Stimulated activated effector memory CD8-positive, alpha-beta T cell treated with anti-CD3 and anti-CD28 coated beads, Interleukin-12 subunit alpha, Interleukin-12 subunit beta, amount 100 ng/mL, for 72 hours (primary cell): ENCODE results near the gene COL23A1.

ENCODE experiments used
- ATAC-seq: fragments of 150-1000 bp; cut with Tn5 transposase; 2 replicates; pipeline ENCODE4 v1.10.0; 2021
- DNase-seq, 2 donors: peaks; one replicate each; pipeline ENCODE4 v3.0.0; 2021 to 2022; ENCODE audit warnings: low spot score in 2 of 2
- H3K27ac Mint-ChIP-seq: one replicate; pipeline ENCODE4 v1.8.0; 2022; ENCODE audit warnings: mild to moderate bottlenecking, mixed read lengths
- H3K36me3 Mint-ChIP-seq: one replicate; pipeline ENCODE4 v1.8.0; 2022; ENCODE audit warnings: mild to moderate bottlenecking, mixed read lengths
- H3K4me1 Mint-ChIP-seq: one replicate; pipeline ENCODE4 v1.8.0; 2022; ENCODE audit warnings: mixed read lengths
- H3K4me3 Mint-ChIP-seq: one replicate; pipeline ENCODE4 v1.8.0; 2022; ENCODE audit warnings: mild to moderate bottlenecking, mixed read lengths
- H3K9me3 Mint-ChIP-seq: one replicate; pipeline ENCODE4 v1.8.0; 2022; ENCODE audit warnings: mixed read lengths

Gene COL23A1

GRCh38 chr5:178445534-178445933 lies 144.7 kb downstream of the COL23A1 start:
- ATAC-seq: no peak
- no peaks in the 10 kb centered on the region for H3K4me1 Mint-ChIP-seq
- H3K36me3 Mint-ChIP-seq: no peaks in the 10 kb centered on the region
- no peak overlapping the region for H3K4me3 Mint-ChIP-seq
- H3K27ac Mint-ChIP-seq: no peak overlapping the region
- H3K9me3 Mint-ChIP-seq: no peaks in the 10 kb centered on the region
- no peak for DNase-seq

- Mint-ChIP-seq H3K36me3 (no peaks in the 10 kb centered on the region), H3K27ac (no peak overlapping the region), H3K9me3 (no peaks in the 10 kb centered on the region), H3K4me3 (no peak overlapping the region), H3K4me1 (no peaks in the 10 kb centered on the region)
- DNase-seq: no peak
- ATAC-seq: no peak
Measured at GRCh38 chr5:178442405-178443257, 147.6 kb downstream of the COL23A1 start.

- H3K36me3 Mint-ChIP-seq: no peaks in the 10 kb centered on the region
- H3K4me3 Mint-ChIP-seq: no peak overlapping the region
- no peaks in the 10 kb centered on the region for H3K4me1 Mint-ChIP-seq
- DNase-seq (no peak), ATAC-seq (no peak)
- H3K9me3 Mint-ChIP-seq: no peaks in the 10 kb centered on the region
- H3K27ac Mint-ChIP-seq: no peak overlapping the region
Measured at GRCh38 chr5:178441486-178442270, 148.5 kb downstream of the COL23A1 start.

- ATAC-seq (no peak), DNase-seq (no peak)
- Mint-ChIP-seq H3K4me1 (no peaks in the 10 kb centered on the region), H3K36me3 (no peaks in the 10 kb centered on the region), H3K9me3 (no peaks in the 10 kb centered on the region), H3K4me3 (no peak overlapping the region), H3K27ac (no peak overlapping the region)
Measured at GRCh38 chr5:178440181-178440580, 150.0 kb downstream of the COL23A1 start.

GRCh38 chr5:178439493-178440180 lies 150.6 kb downstream of the COL23A1 start:
- Mint-ChIP-seq H3K36me3 (no peaks in the 10 kb centered on the region), H3K9me3 (no peaks in the 10 kb centered on the region), H3K4me1 (no peaks in the 10 kb centered on the region), H3K27ac (no peak overlapping the region), H3K4me3 (no peak overlapping the region)
- DNase-seq (no peak), ATAC-seq (no peak)

- Mint-ChIP-seq H3K4me1 (no peaks in the 10 kb centered on the region), H3K36me3 (no peaks in the 10 kb centered on the region), H3K27ac (no peak overlapping the region), H3K4me3 (no peak overlapping the region), H3K9me3 (no peaks in the 10 kb centered on the region)
- DNase-seq: no peak
- no peak for ATAC-seq
Measured at GRCh38 chr5:178438796-178439195, 151.4 kb downstream of the COL23A1 start.

- Mint-ChIP-seq H3K27ac (no peak overlapping the region), H3K4me3 (no peak overlapping the region), H3K9me3 (no peaks in the 10 kb centered on the region), H3K36me3 (no peaks in the 10 kb centered on the region), H3K4me1 (no peaks in the 10 kb centered on the region)
- no peak for DNase-seq
- ATAC-seq: no peak
Measured at GRCh38 chr5:178437386-178438075, 152.7 kb downstream of the COL23A1 start.

GRCh38 chr5:178436326-178436940 lies 153.8 kb downstream of the COL23A1 start:
- H3K27ac Mint-ChIP-seq: no peak overlapping the region
- ATAC-seq (no peak), DNase-seq (no peak)
- no peaks in the 10 kb centered on the region for H3K4me1 Mint-ChIP-seq
- no peaks in the 10 kb centered on the region for H3K36me3 Mint-ChIP-seq
- no peak overlapping the region for H3K4me3 Mint-ChIP-seq
- H3K9me3 Mint-ChIP-seq: no peaks in the 10 kb centered on the region

GRCh38 chr5:178435321-178436238 lies 154.6 kb downstream of the COL23A1 start:
- H3K36me3 Mint-ChIP-seq: no peaks in the 10 kb centered on the region
- no peaks in the 10 kb centered on the region for H3K4me1 Mint-ChIP-seq
- no peak for ATAC-seq
- no peaks in the 10 kb centered on the region for H3K9me3 Mint-ChIP-seq
- H3K27ac Mint-ChIP-seq: no peak overlapping the region
- no peak for DNase-seq
- H3K4me3 Mint-ChIP-seq: no peak overlapping the region

GRCh38 chr5:178434851-178435250 lies 155.3 kb downstream of the COL23A1 start:
- Mint-ChIP-seq H3K9me3 (no peaks in the 10 kb centered on the region), H3K4me1 (no peaks in the 10 kb centered on the region), H3K27ac (no peak overlapping the region), H3K36me3 (no peaks in the 10 kb centered on the region), H3K4me3 (no peak overlapping the region)
- ATAC-seq: no peak
- no peak for DNase-seq

- no peak for ATAC-seq
- Mint-ChIP-seq H3K27ac (no peak overlapping the region), H3K4me1 (no peaks in the 10 kb centered on the region), H3K4me3 (no peak overlapping the region), H3K36me3 (no peaks in the 10 kb centered on the region), H3K9me3 (no peaks in the 10 kb centered on the region)
- no peak for DNase-seq
Measured at GRCh38 chr5:178434016-178434761, 156.0 kb downstream of the COL23A1 start.

GRCh38 chr5:178433273-178433775 lies 156.9 kb downstream of the COL23A1 start:
- Mint-ChIP-seq H3K27ac (no peak overlapping the region), H3K36me3 (no peaks in the 10 kb centered on the region), H3K9me3 (no peaks in the 10 kb centered on the region), H3K4me3 (no peak overlapping the region), H3K4me1 (no peaks in the 10 kb centered on the region)
- ATAC-seq (no peak), DNase-seq (no peak)
